GM12891 (cell line): ENCODE measurements around the gene LRRC72.

Experiments
- PAX5 ChIP-seq: IDR thresholded peaks from 2 replicates; pipeline ENCODE4 v1.6.1; 2011; ENCODE audit warnings: low read length, moderate library complexity, mild to moderate bottlenecking; ENCODE audit not compliant: insufficient read depth, severe bottlenecking
- POLR2A ChIP-seq: IDR thresholded peaks from 2 replicates; pipeline ENCODE4 v1.6.1; 2011; ENCODE audit warnings: low read depth, low read length, control low read depth
- POLR2AphosphoS5 ChIP-seq: IDR thresholded peaks from 2 replicates; pipeline ENCODE4 v1.6.1; 2011; ENCODE audit warnings: low read depth, low read length, control low read depth

DNA sequence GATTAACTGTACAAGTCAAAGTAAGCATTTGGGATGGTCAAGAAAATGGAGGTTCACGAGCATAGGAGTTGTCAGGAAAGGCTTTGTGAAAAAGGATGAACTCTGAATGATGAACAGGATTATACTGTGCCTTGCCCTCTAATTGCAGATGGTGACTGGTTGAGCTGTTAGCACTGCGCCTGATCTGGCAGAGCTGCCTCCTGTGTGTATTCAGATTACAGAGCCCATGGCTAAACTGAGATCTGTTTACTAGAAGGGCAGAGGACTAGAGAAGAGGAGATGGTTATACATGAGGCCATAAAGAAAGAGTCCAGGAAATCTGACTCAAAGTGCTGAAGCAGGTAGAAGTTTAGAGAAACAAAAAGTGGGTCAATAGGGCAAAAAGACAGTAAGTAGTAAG is 29.7 kb downstream of the LRRC72 start:
- no peak for TF ChIP-seq POLR2AphosphoS5
- no peak for TF ChIP-seq POLR2A
- TF ChIP-seq PAX5: no peak
